T-helper 1 cell (primary cell): ENCODE measurements around the gene TBATA.
"Not testable (repeated sequence)": the region's sequence is repeated elsewhere in the genome, so short reads cannot be mapped to it uniquely, and the experiment has no call there.

Experiments used
- DNase-seq, 5 donors: peaks; one replicate each; pipeline ENCODE4 v3.0.0-alpha.2; 2012 to 2020

The TBATA gene

GRCh38 chr10:70778267-70778924 is 6.8 kb downstream of the TBATA start:
- DNase-seq, result no peak

- DNase-seq, result no peak
Observed at GRCh38 chr10:70777063-70777875, 7.9 kb downstream of the TBATA start.

GRCh38 chr10:70776455-70777005 is 8.6 kb downstream of the TBATA start:
- no peak for DNase-seq

GRCh38 chr10:70775679-70776454 is 9.3 kb downstream of the TBATA start:
- DNase-seq, result no peak

- DNase-seq, result no peak
Observed at GRCh38 chr10:70774810-70775678, 10.1 kb downstream of the TBATA start.

GRCh38 chr10:70773965-70774809 is 11.0 kb downstream of the TBATA start:
- DNase-seq, result no peak

GRCh38 chr10:70773461-70773860 is 11.7 kb downstream of the TBATA start:
- no peak for DNase-seq

- DNase-seq, result no peak
Observed at GRCh38 chr10:70772627-70773026, 12.6 kb downstream of the TBATA start.

GRCh38 chr10:70771311-70772194 is 13.6 kb downstream of the TBATA start:
- DNase-seq, result no peak

GRCh38 chr10:70770516-70770915 is 14.7 kb downstream of the TBATA start:
- not testable (repeated sequence) for DNase-seq

- no peak for DNase-seq
Observed at GRCh38 chr10:70770001-70770400, 15.2 kb downstream of the TBATA start.

GRCh38 chr10:70769121-70769520 is 16.1 kb downstream of the TBATA start:
- no peak for DNase-seq

- DNase-seq, result not testable (repeated sequence)
Observed at GRCh38 chr10:70768026-70768685, 17.0 kb downstream of the TBATA start.

- DNase-seq, result no peak
Observed at GRCh38 chr10:70765794-70766594, 19.2 kb downstream of the TBATA start.

- DNase-seq, result no peak
Observed at GRCh38 chr10:70763567-70763966, 21.6 kb downstream of the TBATA start.

- DNase-seq, result no peak
Observed at GRCh38 chr10:70762441-70763175, 22.6 kb downstream of the TBATA start.

- no peak for DNase-seq
Observed at GRCh38 chr10:70761727-70762350, 23.3 kb downstream of the TBATA start.
